ENCODE data around the gene SYNM. TPM values are rescaled to one million over a fixed set of nuclear protein-coding genes. Genes with fewer than 3 reads are reported as not detected.

The SYNM gene
- total RNA-seq, 1 experiment from 2014 or later: 1.9 TPM

- H2BK5ac ChIP-seq (ENCODE audit: insufficient read length, low read length): no peak overlapping the region
- Mint-ChIP-seq H3K9me3 (no peaks in the 10 kb centered on the region), H3K4me3 (no peak overlapping the region), H3K4me1 (peaks cover 5 to 6% of the 10 kb centered on the region in 2 experiments), H3K27ac (no peak overlapping the region; a peak in 1 of 7 replicates), H3K36me3 (ENCODE audit: insufficient read depth in 1 of 3, low read depth in 3 of 3) (peaks cover 0 to 10% (median 7%) of the 10 kb centered on the region in 3 experiments; a peak in 5 of 7 replicates), H3K27me3 (ENCODE audit: low read depth) (no peaks in the 10 kb centered on the region; the same call in 1 of the 2 replicates)
- TF ChIP-seq CTCF (conservative IDR thresholded peaks at IDR 0.05): no peak
- H2BK120ac ChIP-seq (ENCODE audit: low read depth, low read length, poor library complexity, severe bottlenecking): no peak overlapping the region
- no peak overlapping the region for H3K56ac ChIP-seq (ENCODE audit: insufficient read length, low read depth, low read length)
- no peak overlapping the region for H3K4ac ChIP-seq (ENCODE audit: low read depth, low read length)
- no peak overlapping the region for H4K91ac ChIP-seq (ENCODE audit: insufficient read length, low read depth, low read length)
- H3K9me3 ChIP-seq (ENCODE audit: control insufficient read depth, low read depth, low read length): no peaks in the 10 kb centered on the region
- H4K8ac ChIP-seq (replicated peaks; ENCODE audit: insufficient read length, low read depth, low read length): no peak overlapping the region
- H4K5ac ChIP-seq (ENCODE audit: insufficient read length, low read depth, low read length): no peak overlapping the region
- no peaks in the 10 kb centered on the region; the same call in 1 of the 2 replicates for H3K27me3 ChIP-seq (ENCODE audit: insufficient read depth, low read length)
- no peak overlapping the region for H2AK5ac ChIP-seq (ENCODE audit: insufficient read length, low read length)
- no peak overlapping the region for H3T11ph ChIP-seq (ENCODE audit: low read length)
- H2BK12ac ChIP-seq (ENCODE audit: insufficient read length, low read depth, low read length): no peak overlapping the region
- no CpG with 5 or more reads among the region's 11 CpGs for WGBS (ENCODE audit: extremely low coverage, insufficient read length, low lambda C conversion rate)
- H3K18ac ChIP-seq (ENCODE audit: insufficient read length, low read depth, low read length): no peak overlapping the region
- no peak for DNase-seq
- no peak overlapping the region for H3K27ac ChIP-seq (ENCODE audit: insufficient read length, low read depth, low read length)
- H3K14ac ChIP-seq (ENCODE audit: insufficient read depth, low read length): no peak overlapping the region
- no peaks in the 10 kb centered on the region for H3K79me1 ChIP-seq (ENCODE audit: insufficient read depth, low read depth, low read length, poor library complexity, severe bottlenecking)
- no peaks in the 10 kb centered on the region for H3K79me2 ChIP-seq (ENCODE audit: insufficient read depth, low read length)
- H3K4me2 ChIP-seq (ENCODE audit: insufficient read depth, insufficient read length, low read length): no peak overlapping the region
- H3K4me1 ChIP-seq (ENCODE audit: insufficient read depth, low read length): no peaks in the 10 kb centered on the region
- no peaks in the 10 kb centered on the region for H3K23me2 ChIP-seq (ENCODE audit: insufficient read length, low read depth, low read length, poor library complexity, severe bottlenecking)
- H2BK20ac ChIP-seq (ENCODE audit: low read depth, low read length, poor library complexity, severe bottlenecking): no peak overlapping the region
- no peaks in the 10 kb centered on the region for H4K20me1 ChIP-seq (ENCODE audit: control insufficient read depth, insufficient read depth, insufficient read length)
- no peak overlapping the region for H3K23ac ChIP-seq (ENCODE audit: insufficient read length, low read depth, low read length)
- no peak overlapping the region for H2AFZ ChIP-seq (ENCODE audit: low read length)
- H2BK15ac ChIP-seq (ENCODE audit: low read depth, low read length): no peak overlapping the region
- H3K9ac ChIP-seq (ENCODE audit: extremely low read depth, insufficient read length, low read length): no peak overlapping the region
These were observed 10.7 kb downstream of the SYNM start for GRCh38 chr15:99115300-99116215.

All from H9 (cell line).